ENCODE measurements around the gene KSR1. TPM values are rescaled to one million over a fixed set of nuclear protein-coding genes. Genes with fewer than 3 reads are reported as not detected.

Gene KSR1
- total and polyA plus RNA-seq, 2 of the 8 experiments (the other 6 are each of a cell fraction or from before 2014, with no cell fraction given), result 14.1 to 34.7 TPM

GRCh38 chr17:27461192-27461859, 5.1 kb downstream of the KSR1 start:
- Histone ChIP-seq H3K23ac (ENCODE audit: insufficient read length) (no peak overlapping the region), H4K5ac (ENCODE audit: insufficient read length, low read depth, low read length) (no peak overlapping the region), H3K36me3 (ENCODE audit: control insufficient read depth in 2 of 4, insufficient read depth in 4 of 4, low read length in 3 of 4) (no peaks in the 10 kb centered on the region), H3K56ac (replicated peaks; ENCODE audit: insufficient read length, low read depth, low read length) (no peak overlapping the region), H2BK20ac (ENCODE audit: low read length) (0 out of 2 replicates have a peak overlapping the region, but pooled peaks have one; percentile 48), H3K4me2 (ENCODE audit: insufficient read depth in 1 of 2, low read depth in 2 of 2, low read length in 2 of 2) (no peak overlapping the region), H4K20me1 (replicated peaks in 1 of 2; ENCODE audit: control insufficient read depth in 1 of 2, insufficient read depth in 2 of 2, low read length in 2 of 2) (peaks cover 10 to 29% of the 10 kb centered on the region in 2 experiments), H3K79me2 (ENCODE audit: control insufficient read depth in 1 of 2, insufficient read depth in 2 of 2, low read length in 2 of 2) (peaks cover 3 to 77% of the 10 kb centered on the region in 2 experiments; a peak in 3 of 4 replicates), H4K8ac (ENCODE audit: extremely low read depth, insufficient read depth, low read length) (no peak overlapping the region), H3K79me1 (ENCODE audit: low read depth, low read length) (peaks cover 17% of the 10 kb centered on the region), H2BK15ac (ENCODE audit: low read length) (no peak overlapping the region), H3K14ac (ENCODE audit: insufficient read length) (no peak overlapping the region), H2BK120ac (replicated peaks; ENCODE audit: low read depth, low read length) (no peak overlapping the region), H3K4ac (replicated peaks; ENCODE audit: insufficient read length, low read depth, low read length) (no peak overlapping the region), H2AK5ac (ENCODE audit: low read depth, low read length) (peak overlapping the region; percentile 32; the same call in 1 of the 2 replicates), H2BK12ac (ENCODE audit: low read depth, low read length) (no peak overlapping the region), H3K4me3 (ENCODE audit: extremely low read depth in 1 of 4, insufficient read depth in 2 of 4, low read depth in 3 of 4, low read length in 4 of 4) (no peak overlapping the region), H3K9me3 (ENCODE audit: insufficient read depth in 2 of 2, low read depth in 1 of 2, low read length in 1 of 2) (no peaks in the 10 kb centered on the region), H3K23me2 (ENCODE audit: low read depth, low read length) (peaks cover 13% of the 10 kb centered on the region; the same call in 1 of the 2 replicates), H3K27me3 (replicated peaks in 1 of 4; ENCODE audit: control insufficient read depth in 3 of 4, extremely low read depth in 1 of 4, insufficient read depth in 3 of 4, low read length in 3 of 4) (peaks cover 0 to 9% (median 5%) of the 10 kb centered on the region in 4 experiments; a peak in 4 of 7 replicates), H3K18ac (ENCODE audit: extremely low read depth, low read length) (0 out of 2 replicates have a peak overlapping the region, but pooled peaks have one; percentile 27), H3K4me1 (replicated peaks in 1 of 4; ENCODE audit: control insufficient read depth in 3 of 4, insufficient read depth in 4 of 4, low read length in 3 of 4) (peaks cover 5 to 25% (median 11%) of the 10 kb centered on the region in 4 experiments), H4K91ac (replicated peaks; ENCODE audit: insufficient read length, low read length) (no peak overlapping the region), H3K9ac (replicated peaks in 1 of 4; ENCODE audit: extremely low read depth in 1 of 4, low read depth in 3 of 4, low read length in 3 of 4) (no peak overlapping the region), H2AFZ (ENCODE audit: low read length) (no peak overlapping the region), H2BK5ac (ENCODE audit: low read depth, low read length) (no peak overlapping the region; the same call in 1 of the 2 replicates), H3K27ac (ENCODE audit: low read depth, low read length) (no peak overlapping the region)
- no peak for TF ChIP-seq GTF2F1 (IDR thresholded peaks at IDR 0.05; ENCODE audit: borderline replicate concordance, low read depth, low read length)
- WGBS, 2 experiments (ENCODE audit: extremely low coverage in 1 of 2, insufficient coverage in 1 of 2, insufficient read length in 1 of 2, insufficient replicate concordance in 2 of 2, low coverage in 1 of 2, low lambda C conversion rate in 2 of 2, missing lambda C conversion rate in 1 of 2), result 85% methylated on average over 10 of the region's 10 CpGs; no CpG with 5 or more reads in 1 of the 2 experiments
- CTCF ChIA-PET (ENCODE audit: partially characterized antibody), result interaction anchor here (1.2 to 17.4 kb wide), 5 partner anchors 9 to 189 kb away, joined by 3 to 209 read pairs (median 4); no protein-coding TSS in a partner anchor
- FAIRE-seq (no peak), DNase-seq (ENCODE audit: low read depth in 1 of 2, low spot score in 2 of 2) (no peak)
- POLR2A ChIA-PET (ENCODE audit: partially characterized antibody), result no interaction called here

Measured in H1 (cell line).